B cell (primary cell): ENCODE results near the gene ATG4B.

Experiments used
- CTCF ChIP-seq: fragments of 200-600 bp; IDR thresholded peaks from one replicate; pipeline ENCODE4 v1.8.0; 2022; ENCODE audit warnings: antibody characterized with exemption, mild to moderate bottlenecking
- EZH2 ChIP-seq: IDR thresholded peaks from 2 replicates; pipeline ENCODE4 v1.6.1; 2012; ENCODE audit warnings: borderline replicate concordance, low read depth, mild to moderate bottlenecking, moderate library complexity, low read length; ENCODE audit not compliant: insufficient read depth, poor library complexity, severe bottlenecking

DNA sequence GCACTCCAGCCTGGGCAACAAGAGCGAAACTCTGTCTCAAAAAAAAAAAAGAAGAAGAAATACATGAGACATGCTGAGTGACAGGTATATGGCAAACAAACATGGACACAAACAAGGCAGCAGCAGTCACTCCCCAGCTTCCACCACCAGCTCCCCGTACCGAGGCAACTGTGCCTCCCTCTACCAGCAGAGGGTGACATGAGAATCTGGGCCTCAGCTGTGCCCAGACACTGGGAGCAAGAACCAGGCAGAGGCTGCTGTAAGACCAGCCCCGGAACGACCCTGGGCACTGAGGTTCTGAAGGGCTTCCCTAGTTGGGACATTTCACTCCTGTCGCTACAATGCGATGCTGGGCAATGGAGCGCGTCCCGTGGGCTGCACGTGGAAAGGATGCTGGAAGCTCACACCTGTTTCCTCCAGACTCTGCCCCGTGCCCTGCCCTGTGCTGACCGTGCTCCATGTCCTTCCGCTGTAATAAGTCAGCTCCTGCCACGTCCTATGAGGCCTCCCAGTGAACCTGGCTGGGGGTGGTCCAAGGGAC, 41.8 kb upstream of the ATG4B start:
- TF ChIP-seq CTCF (no peak), EZH2 (no peak)
